ACC112 (cell line): ENCODE results near the gene FBL.

Experiments used
- H2AFZ ChIP-seq: fragments of 200-600 bp; sonication (generic); one replicate; pipeline ENCODE4 v1.6.0; 2017; ENCODE audit warnings: antibody characterized with exemption, low read length; ENCODE audit not compliant: unreplicated experiment
- H3K27ac ChIP-seq: fragments of 200-600 bp; sonication (generic); 2 replicates; pipeline ENCODE4 v1.5.1; 2014; ENCODE audit warnings: low read depth, mild to moderate bottlenecking, antibody characterized with exemption, low read length, moderate library complexity
- H3K27me3 ChIP-seq: fragments of 200-600 bp; sonication (generic); 2 replicates; pipeline ENCODE4 v1.6.1; 2014; ENCODE audit warnings: mild to moderate bottlenecking, antibody characterized with exemption, low read length, moderate library complexity, mixed read lengths; ENCODE audit not compliant: insufficient read depth
- H3K36me3 ChIP-seq: fragments of 200-600 bp; sonication (generic); 2 replicates; pipeline ENCODE4 v1.6.1; 2016; ENCODE audit warnings: mild to moderate bottlenecking, antibody characterized with exemption, low read length, moderate library complexity, mixed read lengths; ENCODE audit not compliant: insufficient read depth
- H3K4me1 ChIP-seq: fragments of 200-600 bp; sonication (generic); one replicate; pipeline ENCODE4 v1.6.1; 2016; ENCODE audit warnings: low read length, mixed read lengths; ENCODE audit not compliant: insufficient read depth, unreplicated experiment, control insufficient read depth
- H3K4me3 ChIP-seq: fragments of 200-600 bp; sonication (generic); 2 replicates; pipeline ENCODE4 v1.5.1; 2014; ENCODE audit warnings: mild to moderate bottlenecking, low read depth, low read length
- H3K79me2 ChIP-seq: fragments of 200-600 bp; sonication (generic); one replicate; pipeline ENCODE4 v1.6.0; 2016; ENCODE audit warnings: low read length; ENCODE audit not compliant: control insufficient read depth, unreplicated experiment, insufficient read depth

The FBL gene

DNA sequence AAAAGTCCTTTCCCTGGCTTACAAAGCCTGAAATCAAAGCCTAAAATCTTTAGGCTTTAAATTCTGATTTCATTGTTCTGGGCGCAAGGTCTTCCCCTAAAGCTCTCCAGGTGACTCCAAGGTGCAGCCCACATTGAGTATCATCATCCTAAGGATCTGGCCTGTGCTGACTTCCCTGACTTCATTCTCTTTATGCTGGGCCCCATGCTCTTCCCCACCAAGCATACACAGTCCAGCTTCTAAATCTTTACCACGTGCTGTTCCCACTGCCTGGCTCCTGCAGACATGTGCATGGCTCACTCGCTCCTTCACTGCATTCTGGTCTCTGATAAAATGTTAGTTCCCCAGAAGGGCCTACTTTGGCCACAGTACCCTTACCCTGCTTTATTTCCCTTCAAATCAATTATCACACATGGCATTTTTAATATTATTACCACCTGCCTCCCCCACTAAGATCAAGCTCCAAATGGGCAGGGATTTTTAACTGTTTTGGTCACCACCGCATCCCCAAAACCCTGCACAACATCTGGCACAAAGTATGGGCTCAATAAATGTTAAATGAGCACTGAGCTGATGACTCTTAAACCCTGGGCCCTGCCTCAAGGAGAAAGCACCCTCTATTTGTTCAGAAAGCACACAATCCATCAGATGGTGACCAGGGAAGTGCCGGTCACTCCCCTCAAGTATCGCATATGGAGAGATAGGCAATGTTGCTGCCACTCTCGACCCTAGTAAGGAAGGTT lies 3.3 kb downstream of the FBL start:
- H3K27ac ChIP-seq: no peak overlapping the region

DNA sequence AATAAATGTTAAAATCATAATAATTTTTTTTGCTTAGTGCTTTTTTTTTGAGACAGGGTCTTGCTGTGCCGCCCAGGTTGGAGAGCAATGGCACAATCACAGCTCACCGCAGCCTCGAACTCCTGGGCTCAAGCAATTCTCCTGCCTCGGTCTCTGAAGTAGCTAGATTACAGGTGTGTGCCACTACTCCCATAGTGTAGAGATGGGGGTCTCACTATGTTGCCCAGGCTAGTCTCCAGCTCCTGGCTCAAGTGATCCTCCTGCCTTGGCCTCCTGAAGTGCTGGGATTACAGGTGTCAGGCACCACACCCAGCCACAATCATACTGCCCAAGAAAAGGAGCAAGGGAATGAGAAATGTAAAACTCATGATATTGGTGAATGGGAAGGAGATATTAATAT lies 5.1 kb downstream of the FBL start:
- no peaks in the 10 kb centered on the region for H3K27me3 ChIP-seq
- H3K4me1 ChIP-seq: peaks cover 27% of the 10 kb centered on the region
- peak overlapping the region; percentile 71; the same call in 1 of the 2 replicates for H3K4me3 ChIP-seq
- no peak overlapping the region for H2AFZ ChIP-seq
- no peak overlapping the region for H3K27ac ChIP-seq
- H3K36me3 ChIP-seq: no peaks in the 10 kb centered on the region
- peaks cover 72% of the 10 kb centered on the region for H3K79me2 ChIP-seq

More for the DNA sequence above, 3.3 kb downstream of the FBL start:
- Histone ChIP-seq H2AFZ (no peak overlapping the region), H3K27me3 (no peaks in the 10 kb centered on the region), H3K79me2 (peaks cover 73% of the 10 kb centered on the region), H3K4me3 (peak overlapping the region; percentile 71), H3K4me1 (peaks cover 27% of the 10 kb centered on the region), H3K36me3 (no peaks in the 10 kb centered on the region)

DNA sequence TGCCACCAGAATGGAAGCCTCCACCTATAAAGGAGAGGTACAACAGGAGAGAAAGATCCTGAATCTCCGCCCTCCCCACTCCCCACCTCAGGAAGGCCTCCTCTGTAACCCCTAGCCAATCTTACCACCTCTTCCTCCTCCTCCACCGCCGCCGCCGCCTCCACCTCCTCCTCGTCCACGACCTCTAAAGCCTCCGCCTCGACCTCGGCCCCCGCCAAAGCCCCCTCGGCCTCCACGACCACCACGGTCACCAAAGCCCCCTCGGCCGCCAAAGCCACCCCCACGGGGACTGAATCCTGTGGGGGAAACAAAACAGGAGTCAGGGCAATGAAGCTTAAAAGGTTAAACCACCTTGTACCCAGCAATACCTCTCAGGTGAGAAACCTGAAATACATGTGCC lies 5.7 kb downstream of the FBL start:
- Histone ChIP-seq H3K79me2 (peaks cover 66% of the 10 kb centered on the region), H2AFZ (no peak overlapping the region), H3K4me3 (no peak overlapping the region), H3K36me3 (no peaks in the 10 kb centered on the region), H3K4me1 (peaks cover 27% of the 10 kb centered on the region), H3K27ac (no peak overlapping the region), H3K27me3 (no peaks in the 10 kb centered on the region)

DNA sequence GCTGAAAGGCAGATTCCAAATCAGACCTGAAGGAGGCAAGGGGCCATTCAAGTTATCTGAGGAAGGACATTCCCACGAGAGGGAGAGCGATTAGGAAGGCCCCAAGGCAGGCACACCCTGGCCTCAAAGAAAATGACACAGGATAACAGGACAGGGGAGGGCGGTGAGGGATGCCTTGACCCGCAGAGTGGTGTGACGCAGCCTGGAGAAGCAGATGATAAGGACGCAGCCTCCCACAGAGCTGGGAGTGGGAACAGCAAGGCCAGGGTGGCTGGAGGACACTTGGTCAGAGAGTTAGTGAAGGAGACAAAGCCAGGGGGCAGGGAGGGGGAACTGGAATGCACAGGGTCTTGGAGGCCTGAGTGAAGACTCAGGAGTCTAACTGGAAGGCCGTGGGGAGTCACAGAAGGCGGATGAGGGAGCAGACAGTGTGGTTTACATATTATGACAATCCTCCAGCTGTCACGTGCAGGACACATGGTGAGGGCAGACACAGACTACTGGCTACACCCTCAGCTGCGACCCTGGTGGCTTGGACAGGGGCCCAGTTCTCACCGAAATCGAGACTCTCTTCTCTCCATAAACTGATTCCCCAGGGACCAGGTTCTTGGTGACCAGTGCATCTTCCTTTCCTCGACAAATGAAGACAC lies 6.4 kb downstream of the FBL start:
- Histone ChIP-seq H3K27me3 (no peaks in the 10 kb centered on the region), H3K79me2 (peaks cover 59% of the 10 kb centered on the region), H3K27ac (no peak overlapping the region), H3K4me1 (peaks cover 25% of the 10 kb centered on the region), H3K4me3 (no peak overlapping the region), H2AFZ (no peak overlapping the region), H3K36me3 (peaks cover 1% of the 10 kb centered on the region; the same call in 1 of the 2 replicates)

DNA sequence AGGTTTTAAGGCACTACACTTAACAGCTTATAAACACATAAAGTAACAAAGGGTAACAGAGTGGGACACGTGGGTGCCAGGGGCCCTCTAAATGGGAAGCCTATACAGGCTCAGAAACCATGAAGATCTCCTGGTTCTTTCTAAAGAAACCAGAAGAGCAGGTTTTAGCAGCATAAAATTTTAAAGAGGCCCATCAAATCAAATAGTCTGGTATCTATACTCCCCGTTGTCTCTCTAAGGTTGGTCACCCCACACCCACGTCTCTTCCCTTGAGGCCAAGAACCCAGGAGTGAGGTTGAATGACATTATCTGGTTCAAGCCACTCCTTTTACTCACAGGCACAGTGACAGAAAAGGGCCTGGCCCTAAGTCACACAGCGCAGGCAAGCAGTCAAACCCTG lies 7.6 kb downstream of the FBL start:
- H3K27ac ChIP-seq: no peak overlapping the region
- H3K79me2 ChIP-seq: peaks cover 48% of the 10 kb centered on the region
- H3K36me3 ChIP-seq: peaks cover 4% of the 10 kb centered on the region; the same call in 1 of the 2 replicates
- H3K27me3 ChIP-seq: no peaks in the 10 kb centered on the region
- H3K4me1 ChIP-seq: peaks cover 17% of the 10 kb centered on the region
- H2AFZ ChIP-seq: no peak overlapping the region
- no peak overlapping the region for H3K4me3 ChIP-seq

DNA sequence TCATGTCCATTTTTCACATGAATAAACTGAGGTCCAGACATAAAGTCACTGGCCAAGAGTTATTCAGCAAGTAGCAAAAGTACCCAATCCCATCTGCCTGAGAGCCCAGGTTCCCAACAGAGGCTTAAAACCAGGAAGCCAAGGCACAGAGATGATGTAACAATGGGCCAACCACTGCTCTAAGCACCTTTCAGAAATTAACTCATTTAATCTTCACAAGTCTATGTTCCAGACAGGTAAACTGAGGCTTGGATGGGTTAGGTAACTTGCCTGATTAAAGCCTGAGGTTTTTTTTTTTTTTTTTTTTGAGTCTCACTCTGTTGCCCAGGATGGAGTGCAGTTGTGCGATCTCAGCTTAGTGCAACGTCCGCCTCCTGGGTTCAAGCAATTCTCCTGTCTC lies 8.2 kb downstream of the FBL start:
- Histone ChIP-seq H3K4me3 (no peak overlapping the region), H3K27me3 (no peaks in the 10 kb centered on the region), H3K79me2 (peaks cover 42% of the 10 kb centered on the region), H3K36me3 (peaks cover 4% of the 10 kb centered on the region; the same call in 1 of the 2 replicates), H2AFZ (no peak overlapping the region), H3K27ac (no peak overlapping the region), H3K4me1 (peaks cover 13% of the 10 kb centered on the region)

DNA sequence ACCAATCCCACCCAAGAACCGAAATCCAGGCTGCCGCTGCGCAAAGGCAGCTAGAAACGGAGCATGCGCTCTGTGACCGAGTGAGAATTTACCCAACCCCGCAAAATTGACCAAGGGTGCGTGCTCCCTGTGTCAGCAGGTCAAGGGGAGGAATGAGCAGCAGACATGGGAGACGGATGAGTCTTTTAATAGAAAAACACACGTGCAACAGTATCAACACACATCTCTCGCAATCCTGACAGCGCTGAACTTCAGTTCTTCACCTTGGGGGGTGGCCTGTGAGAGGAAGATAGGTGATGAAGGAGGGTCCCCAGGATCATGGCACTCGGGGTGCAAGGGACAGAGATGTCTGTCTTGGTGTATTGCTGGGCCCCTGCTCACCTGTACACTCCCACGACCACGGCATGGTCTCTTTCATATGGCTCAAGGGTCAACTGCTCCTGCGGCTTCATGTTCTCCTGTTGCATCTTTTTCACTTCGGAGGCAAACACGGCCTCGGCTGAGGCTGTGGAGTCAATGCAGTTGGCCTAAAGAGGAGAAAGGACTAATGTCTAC lies 11.8 kb downstream of the FBL start:
- H3K4me3 ChIP-seq: no peak overlapping the region; the same call in 1 of the 2 replicates
- no peak overlapping the region for H2AFZ ChIP-seq

DNA sequence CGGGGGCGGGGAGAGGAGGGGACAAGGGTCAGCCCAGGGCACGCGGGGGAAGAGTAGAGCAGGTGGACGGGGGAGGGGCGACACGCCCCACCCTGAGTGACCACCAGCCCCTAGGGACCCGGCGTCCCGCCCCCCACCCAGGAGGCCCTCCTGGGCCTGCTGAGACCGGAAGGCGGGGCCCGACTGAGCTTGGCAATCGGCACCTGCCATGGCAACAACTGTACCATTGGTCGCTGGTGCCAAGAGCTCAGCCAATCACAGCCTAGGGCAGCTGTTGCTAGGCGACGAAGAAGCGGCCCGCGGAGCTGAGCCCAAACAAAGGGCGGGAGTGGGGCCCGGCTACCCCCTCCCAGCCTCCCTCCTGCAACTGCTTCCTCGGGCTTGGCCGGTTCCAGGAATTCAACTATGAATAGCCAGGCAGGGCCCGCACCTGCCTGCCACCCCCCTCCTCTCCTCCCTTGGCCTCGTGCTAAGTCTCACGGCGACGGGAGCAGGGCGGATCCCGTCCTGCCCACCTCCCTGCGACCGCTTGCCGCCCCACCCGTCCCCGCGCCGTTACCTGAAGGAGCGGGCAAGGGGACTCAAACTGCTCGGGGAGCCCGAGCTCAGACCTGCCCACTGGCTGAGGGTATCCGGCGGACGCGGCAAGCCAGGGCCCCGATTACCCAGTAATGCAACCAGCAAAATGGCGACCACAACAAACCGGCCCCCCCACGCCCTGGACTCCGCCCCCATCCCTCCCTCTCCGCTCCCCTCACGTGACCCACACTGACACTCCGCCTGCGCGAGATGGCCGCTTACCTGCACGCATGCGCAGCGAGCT lies 12.5 kb downstream of the FBL start, which contains the start of gene DYRK1B:
DYRK1B (minus strand) TSS at position 699 of the 823 bp plus-strand sequence. CDS start 2,295 bp downstream, outside the sequence.
- peak within 1 kb of the TSS; percentile 50 for H2AFZ ChIP-seq
- no peaks in the 10 kb centered on the region for H3K27me3 ChIP-seq
- H3K36me3 ChIP-seq: peaks cover 4% of the 10 kb centered on the region; the same call in 1 of the 2 replicates
- H3K27ac ChIP-seq: peak within 1 kb of the TSS; percentile 91
- H3K79me2 ChIP-seq: peaks cover 1% of the 10 kb centered on the region
- H3K4me1 ChIP-seq: peaks cover 10% of the 10 kb centered on the region
- peak within 1 kb of the TSS; percentile 86 for H3K4me3 ChIP-seq

More for the DNA sequence above, 11.8 kb downstream of the FBL start:
- Histone ChIP-seq H3K27ac (no peak overlapping the region), H3K4me1 (peaks cover 10% of the 10 kb centered on the region), H3K36me3 (peaks cover 4% of the 10 kb centered on the region; the same call in 1 of the 2 replicates), H3K27me3 (no peaks in the 10 kb centered on the region), H3K79me2 (peaks cover 8% of the 10 kb centered on the region)

DNA sequence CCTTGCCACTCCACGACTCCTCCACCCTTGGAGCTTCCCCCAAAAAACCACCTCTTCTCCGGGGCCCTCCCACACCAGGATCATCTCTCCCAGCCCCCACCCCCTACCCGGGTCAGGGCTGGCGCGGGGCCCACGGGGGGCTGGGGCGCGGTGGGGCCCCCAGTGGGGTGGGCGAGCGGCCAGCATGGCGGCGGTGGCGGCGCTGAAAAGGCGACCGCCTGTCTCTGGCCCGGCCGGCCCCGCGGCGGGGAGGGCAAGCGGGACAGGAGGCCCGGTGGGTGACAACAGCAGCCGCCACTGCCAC lies 13.1 kb downstream of the FBL start:
- no peaks in the 10 kb centered on the region for H3K27me3 ChIP-seq
- peaks cover 4% of the 10 kb centered on the region; the same call in 1 of the 2 replicates for H3K36me3 ChIP-seq
- H3K4me1 ChIP-seq: peaks cover 10% of the 10 kb centered on the region
- no peaks in the 10 kb centered on the region for H3K79me2 ChIP-seq
- peak overlapping the region; percentile 91; the same call in 1 of the 2 replicates for H3K27ac ChIP-seq
- H3K4me3 ChIP-seq: peak overlapping the region; percentile 86
- peak overlapping the region; percentile 50 for H2AFZ ChIP-seq
